Esophagus muscularis mucosa (tissue), 4 donors: Measurements from ENCODE around the gene TBC1D8B.

Experiments
- EP300 ChIP-seq: sonication (generic); formaldehyde crosslinking; IDR thresholded peaks from one replicate; pipeline ENCODE4 v1.6.1; 2017; ENCODE audit warnings: antibody characterized with exemption
- POLR2A ChIP-seq: fragments of 450-650 bp; IDR thresholded peaks from one replicate; pipeline ENCODE4 v1.6.1; 2017; ENCODE audit warnings: antibody characterized with exemption, moderate library complexity, mild to moderate bottlenecking, low read depth
- POLR2AphosphoS5 ChIP-seq, 2 donors: sonication (generic); formaldehyde crosslinking; IDR thresholded peaks; one replicate each; pipeline ENCODE4 v1.6.1; 2017; ENCODE audit warnings: antibody characterized with exemption in 2 of 2
- TF ChIP-seq, protein P1 (sequence below), 3 experiments: fragments of 200-600 bp in 2 of 3; fragments of 450-650 bp in 1 of 3; sonication (generic) in 2 of 3; IDR thresholded peaks; one replicate each; pipeline ENCODE4 v1.5.1; 2017 to 2019; ENCODE audit warnings: antibody characterized with exemption in 3 of 3, mild to moderate bottlenecking in 2 of 3, moderate library complexity in 1 of 3

DNA sequence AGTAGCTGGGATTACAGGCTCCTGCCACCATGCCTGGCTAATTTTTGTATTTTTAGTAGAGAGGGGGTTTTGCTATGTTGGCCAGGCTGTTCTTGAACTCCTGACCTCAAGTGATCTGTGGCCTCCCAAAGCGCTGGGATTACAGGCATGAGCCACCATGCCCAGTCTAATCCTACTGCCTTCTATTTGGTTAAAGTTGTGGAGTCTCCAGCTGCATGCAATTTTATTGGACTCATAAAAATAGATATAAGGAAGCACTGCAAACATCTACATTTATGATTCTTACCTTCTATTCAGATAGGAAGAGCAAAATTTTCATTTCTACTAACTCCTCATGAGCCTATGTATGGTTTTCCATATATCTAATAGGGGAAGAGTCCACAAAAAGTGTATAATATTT lies 87.0 kb downstream of the TBC1D8B start:
- TF ChIP-seq POLR2AphosphoS5 (IDR thresholded peaks at IDR 0.05) (no peak), EP300 (no peak), POLR2A (no peak)
- TF ChIP-seq, protein P1, sequence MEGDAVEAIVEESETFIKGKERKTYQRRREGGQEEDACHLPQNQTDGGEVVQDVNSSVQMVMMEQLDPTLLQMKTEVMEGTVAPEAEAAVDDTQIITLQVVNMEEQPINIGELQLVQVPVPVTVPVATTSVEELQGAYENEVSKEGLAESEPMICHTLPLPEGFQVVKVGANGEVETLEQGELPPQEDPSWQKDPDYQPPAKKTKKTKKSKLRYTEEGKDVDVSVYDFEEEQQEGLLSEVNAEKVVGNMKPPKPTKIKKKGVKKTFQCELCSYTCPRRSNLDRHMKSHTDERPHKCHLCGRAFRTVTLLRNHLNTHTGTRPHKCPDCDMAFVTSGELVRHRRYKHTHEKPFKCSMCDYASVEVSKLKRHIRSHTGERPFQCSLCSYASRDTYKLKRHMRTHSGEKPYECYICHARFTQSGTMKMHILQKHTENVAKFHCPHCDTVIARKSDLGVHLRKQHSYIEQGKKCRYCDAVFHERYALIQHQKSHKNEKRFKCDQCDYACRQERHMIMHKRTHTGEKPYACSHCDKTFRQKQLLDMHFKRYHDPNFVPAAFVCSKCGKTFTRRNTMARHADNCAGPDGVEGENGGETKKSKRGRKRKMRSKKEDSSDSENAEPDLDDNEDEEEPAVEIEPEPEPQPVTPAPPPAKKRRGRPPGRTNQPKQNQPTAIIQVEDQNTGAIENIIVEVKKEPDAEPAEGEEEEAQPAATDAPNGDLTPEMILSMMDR (IDR thresholded peaks at IDR 0.05): no peak
